HEK293 (cell line): ENCODE measurements around the gene ASAP2.

ENCODE experiments used
- KLF16 ChIP-seq: fragments of 450-650 bp; formaldehyde crosslinking; IDR thresholded peaks from 2 replicates; pipeline ENCODE4 v1.5.1; 2017; ENCODE audit warnings: missing biosample characterization, missing genetic modification characterization
- TCF7L2 ChIP-seq: IDR thresholded peaks from 2 replicates; pipeline ENCODE4 v1.6.1; 2011; ENCODE audit warnings: low read depth, mild to moderate bottlenecking, inconsistent platforms, low read length, moderate library complexity, borderline replicate concordance
- TRIM28 ChIP-seq: IDR thresholded peaks from 2 replicates; pipeline ENCODE4 v1.6.1; 2011; ENCODE audit warnings: low read length, control low read depth, borderline replicate concordance
- ZNF138 ChIP-seq: fragments of 450-650 bp; formaldehyde crosslinking; IDR thresholded peaks from 2 replicates; pipeline ENCODE4 v1.5.1; 2016; ENCODE audit warnings: missing biosample characterization, missing genetic modification characterization, borderline replicate concordance
- ZNF184 ChIP-seq: fragments of 450-650 bp; IDR thresholded peaks from 2 replicates; pipeline ENCODE4 v1.5.1; 2018; ENCODE audit warnings: missing biosample characterization, mild to moderate bottlenecking, missing genetic modification characterization
- ZNF302 ChIP-seq: fragments of 450-650 bp; formaldehyde crosslinking; IDR thresholded peaks from 2 replicates; pipeline ENCODE4 v1.5.1; 2016; ENCODE audit warnings: missing biosample characterization, missing genetic modification characterization, low read depth
- ZNF660 ChIP-seq: fragments of 450-650 bp; IDR thresholded peaks from 2 replicates; pipeline ENCODE4 v1.5.1; 2018; ENCODE audit warnings: missing biosample characterization, mild to moderate bottlenecking, missing genetic modification characterization
- TF ChIP-seq, protein P1 (sequence below): fragments of 450-650 bp; formaldehyde crosslinking; IDR thresholded peaks from 2 replicates; pipeline ENCODE4 v1.5.1; 2016; ENCODE audit warnings: missing biosample characterization, missing genetic modification characterization
- TF ChIP-seq, protein P2 (sequence below): fragments of 450-650 bp; IDR thresholded peaks from 2 replicates; pipeline ENCODE4 v1.5.1; 2018; ENCODE audit warnings: missing biosample characterization, missing genetic modification characterization
- TF ChIP-seq, protein P3 (sequence below): fragments of 450-650 bp; formaldehyde crosslinking; IDR thresholded peaks from 2 replicates; pipeline ENCODE4 v1.5.1; 2016; ENCODE audit warnings: missing biosample characterization, missing genetic modification characterization
- TF ChIP-seq, protein P4 (sequence below): fragments of 450-650 bp; formaldehyde crosslinking; IDR thresholded peaks from 2 replicates; pipeline ENCODE4 v1.5.1; 2016; ENCODE audit warnings: missing biosample characterization, missing genetic modification characterization

DNA sequence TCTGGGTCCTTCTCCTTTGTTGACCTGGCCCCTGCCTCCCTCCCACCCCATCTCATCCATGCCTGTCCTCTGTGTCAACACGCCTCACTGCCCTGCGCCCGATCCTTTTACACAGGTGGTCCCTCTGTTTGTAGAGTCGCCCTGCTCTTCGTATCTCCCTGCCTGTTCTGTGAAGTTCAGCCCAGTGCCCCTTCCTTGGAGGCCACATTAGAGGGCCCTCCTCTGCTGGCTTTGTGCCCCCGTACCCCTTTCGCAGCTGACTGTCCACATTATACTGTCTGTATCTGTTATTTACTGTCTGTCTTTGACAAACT is 25.5 kb downstream of the ASAP2 start:
- TF ChIP-seq, protein P1, sequence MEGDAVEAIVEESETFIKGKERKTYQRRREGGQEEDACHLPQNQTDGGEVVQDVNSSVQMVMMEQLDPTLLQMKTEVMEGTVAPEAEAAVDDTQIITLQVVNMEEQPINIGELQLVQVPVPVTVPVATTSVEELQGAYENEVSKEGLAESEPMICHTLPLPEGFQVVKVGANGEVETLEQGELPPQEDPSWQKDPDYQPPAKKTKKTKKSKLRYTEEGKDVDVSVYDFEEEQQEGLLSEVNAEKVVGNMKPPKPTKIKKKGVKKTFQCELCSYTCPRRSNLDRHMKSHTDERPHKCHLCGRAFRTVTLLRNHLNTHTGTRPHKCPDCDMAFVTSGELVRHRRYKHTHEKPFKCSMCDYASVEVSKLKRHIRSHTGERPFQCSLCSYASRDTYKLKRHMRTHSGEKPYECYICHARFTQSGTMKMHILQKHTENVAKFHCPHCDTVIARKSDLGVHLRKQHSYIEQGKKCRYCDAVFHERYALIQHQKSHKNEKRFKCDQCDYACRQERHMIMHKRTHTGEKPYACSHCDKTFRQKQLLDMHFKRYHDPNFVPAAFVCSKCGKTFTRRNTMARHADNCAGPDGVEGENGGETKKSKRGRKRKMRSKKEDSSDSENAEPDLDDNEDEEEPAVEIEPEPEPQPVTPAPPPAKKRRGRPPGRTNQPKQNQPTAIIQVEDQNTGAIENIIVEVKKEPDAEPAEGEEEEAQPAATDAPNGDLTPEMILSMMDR (tag by site-specific recombination) = no peak
- TF ChIP-seq KLF16 (tag by site-specific recombination) (no peak), ZNF184 (tag by site-specific recombination) (no peak), TCF7L2 (no peak), ZNF138 (tag by site-specific recombination) (no peak), ZNF660 (tag by site-specific recombination) (no peak), TRIM28 (no peak), ZNF302 (tag by site-specific recombination) (no peak)
- TF ChIP-seq, protein P2, sequence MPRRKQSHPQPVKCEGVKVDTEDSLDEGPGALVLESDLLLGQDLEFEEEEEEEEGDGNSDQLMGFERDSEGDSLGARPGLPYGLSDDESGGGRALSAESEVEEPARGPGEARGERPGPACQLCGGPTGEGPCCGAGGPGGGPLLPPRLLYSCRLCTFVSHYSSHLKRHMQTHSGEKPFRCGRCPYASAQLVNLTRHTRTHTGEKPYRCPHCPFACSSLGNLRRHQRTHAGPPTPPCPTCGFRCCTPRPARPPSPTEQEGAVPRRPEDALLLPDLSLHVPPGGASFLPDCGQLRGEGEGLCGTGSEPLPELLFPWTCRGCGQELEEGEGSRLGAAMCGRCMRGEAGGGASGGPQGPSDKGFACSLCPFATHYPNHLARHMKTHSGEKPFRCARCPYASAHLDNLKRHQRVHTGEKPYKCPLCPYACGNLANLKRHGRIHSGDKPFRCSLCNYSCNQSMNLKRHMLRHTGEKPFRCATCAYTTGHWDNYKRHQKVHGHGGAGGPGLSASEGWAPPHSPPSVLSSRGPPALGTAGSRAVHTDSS (tag by site-specific recombination) = no peak
- TF ChIP-seq, protein P3, sequence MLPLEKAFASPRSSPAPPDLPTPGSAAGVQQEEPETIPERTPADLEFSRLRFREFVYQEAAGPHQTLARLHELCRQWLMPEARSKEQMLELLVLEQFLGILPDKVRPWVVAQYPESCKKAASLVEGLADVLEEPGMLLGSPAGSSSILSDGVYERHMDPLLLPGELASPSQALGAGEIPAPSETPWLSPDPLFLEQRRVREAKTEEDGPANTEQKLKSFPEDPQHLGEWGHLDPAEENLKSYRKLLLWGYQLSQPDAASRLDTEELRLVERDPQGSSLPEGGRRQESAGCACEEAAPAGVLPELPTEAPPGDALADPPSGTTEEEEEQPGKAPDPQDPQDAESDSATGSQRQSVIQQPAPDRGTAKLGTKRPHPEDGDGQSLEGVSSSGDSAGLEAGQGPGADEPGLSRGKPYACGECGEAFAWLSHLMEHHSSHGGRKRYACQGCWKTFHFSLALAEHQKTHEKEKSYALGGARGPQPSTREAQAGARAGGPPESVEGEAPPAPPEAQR = no peak
- TF ChIP-seq, protein P4, sequence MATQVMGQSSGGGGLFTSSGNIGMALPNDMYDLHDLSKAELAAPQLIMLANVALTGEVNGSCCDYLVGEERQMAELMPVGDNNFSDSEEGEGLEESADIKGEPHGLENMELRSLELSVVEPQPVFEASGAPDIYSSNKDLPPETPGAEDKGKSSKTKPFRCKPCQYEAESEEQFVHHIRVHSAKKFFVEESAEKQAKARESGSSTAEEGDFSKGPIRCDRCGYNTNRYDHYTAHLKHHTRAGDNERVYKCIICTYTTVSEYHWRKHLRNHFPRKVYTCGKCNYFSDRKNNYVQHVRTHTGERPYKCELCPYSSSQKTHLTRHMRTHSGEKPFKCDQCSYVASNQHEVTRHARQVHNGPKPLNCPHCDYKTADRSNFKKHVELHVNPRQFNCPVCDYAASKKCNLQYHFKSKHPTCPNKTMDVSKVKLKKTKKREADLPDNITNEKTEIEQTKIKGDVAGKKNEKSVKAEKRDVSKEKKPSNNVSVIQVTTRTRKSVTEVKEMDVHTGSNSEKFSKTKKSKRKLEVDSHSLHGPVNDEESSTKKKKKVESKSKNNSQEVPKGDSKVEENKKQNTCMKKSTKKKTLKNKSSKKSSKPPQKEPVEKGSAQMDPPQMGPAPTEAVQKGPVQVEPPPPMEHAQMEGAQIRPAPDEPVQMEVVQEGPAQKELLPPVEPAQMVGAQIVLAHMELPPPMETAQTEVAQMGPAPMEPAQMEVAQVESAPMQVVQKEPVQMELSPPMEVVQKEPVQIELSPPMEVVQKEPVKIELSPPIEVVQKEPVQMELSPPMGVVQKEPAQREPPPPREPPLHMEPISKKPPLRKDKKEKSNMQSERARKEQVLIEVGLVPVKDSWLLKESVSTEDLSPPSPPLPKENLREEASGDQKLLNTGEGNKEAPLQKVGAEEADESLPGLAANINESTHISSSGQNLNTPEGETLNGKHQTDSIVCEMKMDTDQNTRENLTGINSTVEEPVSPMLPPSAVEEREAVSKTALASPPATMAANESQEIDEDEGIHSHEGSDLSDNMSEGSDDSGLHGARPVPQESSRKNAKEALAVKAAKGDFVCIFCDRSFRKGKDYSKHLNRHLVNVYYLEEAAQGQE (tag by site-specific recombination) = no peak
